Measurements from ENCODE around the gene TUBGCP2.

- TF ChIP-seq CTCF (IDR thresholded peaks at IDR 0.05): no peak
- no peak for TF ChIP-seq POLR2A (IDR thresholded peaks at IDR 0.05)
Observed at GRCh38 chr10:133231946-133232574, 76.6 kb downstream of the TUBGCP2 start.
